ENCODE data around the gene UCHL1. TPM values are rescaled to one million over a fixed set of nuclear protein-coding genes. Genes with fewer than 3 reads are reported as not detected.

UCHL1 gene
- total and polyA plus RNA-seq, 8 donors: 2.7 to 198 (median 12.1) TPM

DNA sequence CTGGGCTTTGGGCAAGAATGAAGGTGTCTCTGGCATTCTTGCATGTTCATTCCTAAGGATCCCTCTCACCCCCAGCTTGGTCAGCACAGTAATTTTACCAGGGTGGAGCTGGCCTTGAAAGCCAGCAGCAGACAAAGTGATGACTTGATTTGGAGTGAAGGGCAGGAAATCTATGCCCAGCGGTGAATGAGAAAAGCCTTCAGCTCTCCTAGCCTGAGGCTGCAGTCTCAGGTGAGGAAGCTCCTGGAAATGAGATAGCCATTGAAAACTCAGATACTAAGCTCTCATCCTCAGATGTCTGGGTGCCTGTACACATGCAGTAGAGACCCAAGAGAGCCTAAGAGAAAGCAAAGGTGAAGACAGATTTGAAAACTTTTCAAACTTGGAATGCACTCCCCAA, 10.7 kb upstream of the UCHL1 start:
- TF ChIP-seq, protein P1, sequence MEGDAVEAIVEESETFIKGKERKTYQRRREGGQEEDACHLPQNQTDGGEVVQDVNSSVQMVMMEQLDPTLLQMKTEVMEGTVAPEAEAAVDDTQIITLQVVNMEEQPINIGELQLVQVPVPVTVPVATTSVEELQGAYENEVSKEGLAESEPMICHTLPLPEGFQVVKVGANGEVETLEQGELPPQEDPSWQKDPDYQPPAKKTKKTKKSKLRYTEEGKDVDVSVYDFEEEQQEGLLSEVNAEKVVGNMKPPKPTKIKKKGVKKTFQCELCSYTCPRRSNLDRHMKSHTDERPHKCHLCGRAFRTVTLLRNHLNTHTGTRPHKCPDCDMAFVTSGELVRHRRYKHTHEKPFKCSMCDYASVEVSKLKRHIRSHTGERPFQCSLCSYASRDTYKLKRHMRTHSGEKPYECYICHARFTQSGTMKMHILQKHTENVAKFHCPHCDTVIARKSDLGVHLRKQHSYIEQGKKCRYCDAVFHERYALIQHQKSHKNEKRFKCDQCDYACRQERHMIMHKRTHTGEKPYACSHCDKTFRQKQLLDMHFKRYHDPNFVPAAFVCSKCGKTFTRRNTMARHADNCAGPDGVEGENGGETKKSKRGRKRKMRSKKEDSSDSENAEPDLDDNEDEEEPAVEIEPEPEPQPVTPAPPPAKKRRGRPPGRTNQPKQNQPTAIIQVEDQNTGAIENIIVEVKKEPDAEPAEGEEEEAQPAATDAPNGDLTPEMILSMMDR (IDR thresholded peaks at IDR 0.05): no peak
- Histone ChIP-seq H3K27me3 (no peaks in the 10 kb centered on the region), H3K9me3 (no peaks in the 10 kb centered on the region), H3K27ac (no peak overlapping the region), H3K4me1 (no peaks in the 10 kb centered on the region), H3K36me3 (no peaks in the 10 kb centered on the region), H3K4me3 (no peak overlapping the region)
- FAIRE-seq: no peak
- no peak for DNase-seq
- 92 to 96% methylated on average over 1 of the region's 1 CpG for WGBS, 2 donors
- ATAC-seq: no peak
- intact Hi-C loops (cut with DNase I): no loop called here

DNA sequence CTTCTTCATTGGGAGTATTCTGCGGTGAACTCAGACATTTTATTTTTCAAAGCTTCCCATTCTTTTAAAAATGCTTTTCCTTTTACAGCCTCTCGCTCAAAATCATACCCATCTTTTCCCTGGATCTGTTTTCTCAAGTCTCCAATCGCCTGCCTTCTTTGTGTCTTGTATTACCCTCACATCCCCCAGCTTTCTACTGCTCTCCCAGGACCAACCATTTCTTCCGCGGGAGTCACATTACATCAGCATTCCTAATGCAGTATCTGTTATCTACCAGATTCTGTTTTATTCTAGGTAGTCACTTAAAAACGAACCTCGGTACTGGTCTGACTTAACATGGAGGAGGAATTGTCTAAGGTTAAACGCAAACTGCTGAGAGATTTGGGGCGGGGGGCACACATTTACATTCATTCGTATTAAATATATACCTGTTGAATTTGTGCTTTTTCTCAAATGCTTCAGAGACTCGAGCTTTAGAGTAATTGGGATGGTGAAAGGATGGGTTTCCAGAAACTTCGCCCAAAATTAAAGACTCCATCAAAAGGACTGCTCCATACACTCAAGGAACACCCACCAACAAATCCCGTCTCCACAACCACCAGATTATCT, 493 bp upstream of the UCHL1 start:
- ATAC-seq (no peak), DNase-seq (no peak), FAIRE-seq (no peak)
- H3K36me3 ChIP-seq: no peaks in the 10 kb centered on the region
- TF ChIP-seq, protein P1 (IDR thresholded peaks at IDR 0.05): no peak
- intact Hi-C loops (cut with DNase I): no loop called here
- H3K27me3 ChIP-seq: peaks cover 0 to 6% (median 1%) of the 10 kb centered on the region in 4 donors
- no peak overlapping the region for H3K27ac ChIP-seq
- peaks cover 0 to 10% (median 0%) of the 10 kb centered on the region in 3 donors for H3K4me1 ChIP-seq
- H3K4me3 ChIP-seq: peak overlapping the region in 1 of 4 donors; percentile 55
- no peaks in the 10 kb centered on the region for H3K9me3 ChIP-seq
- WGBS, 2 donors: 29 to 30% methylated on average over 13 of the region's 13 CpGs

DNA sequence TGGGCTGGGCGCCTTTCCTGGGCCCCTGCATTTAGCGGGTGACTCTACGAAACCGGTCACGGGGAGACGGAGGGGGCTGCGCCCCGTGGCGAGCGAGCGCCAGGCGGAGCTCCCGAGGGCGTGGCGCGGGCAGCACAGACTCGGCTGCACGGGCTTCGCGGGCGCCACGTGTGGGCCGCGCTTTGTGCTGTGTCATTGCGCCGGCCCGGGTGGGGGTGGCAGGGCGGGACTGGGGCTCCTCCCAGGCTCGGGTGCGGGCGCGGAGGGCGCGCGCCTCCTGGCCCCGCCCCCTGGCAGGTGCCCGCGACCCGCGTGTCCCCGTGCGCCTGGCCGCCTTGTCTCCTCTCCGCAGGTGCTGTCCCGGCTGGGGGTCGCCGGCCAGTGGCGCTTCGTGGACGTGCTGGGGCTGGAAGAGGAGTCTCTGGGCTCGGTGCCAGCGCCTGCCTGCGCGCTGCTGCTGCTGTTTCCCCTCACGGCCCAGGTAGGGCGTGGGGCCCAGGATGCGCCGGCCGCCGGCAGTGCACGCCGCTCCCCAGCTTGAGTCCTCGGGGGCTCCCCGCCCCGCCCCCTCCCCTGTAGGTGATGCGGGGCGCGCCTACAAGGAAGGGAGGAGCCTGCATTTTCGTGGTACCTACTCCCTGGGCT, 651 bp downstream of the UCHL1 start:
- Histone ChIP-seq H3K27me3 (peaks cover 0 to 6% (median 1%) of the 10 kb centered on the region in 4 donors), H3K4me3 (peak overlapping the region; percentile 5 to 55 (median 30)), H3K36me3 (no peaks in the 10 kb centered on the region), H3K4me1 (peaks cover 0 to 10% (median 0%) of the 10 kb centered on the region in 3 donors), H3K9me3 (no peaks in the 10 kb centered on the region), H3K27ac (no peak overlapping the region)
- ATAC-seq (peak; percentile 84 to 89 (median 87)), FAIRE-seq (no peak), DNase-seq (peak; percentile 28 to 86 (median 46))
- intact Hi-C loops (cut with DNase I): no loop called here
- whole genome bisulfite sequencing, 2 donors: 1 to 3% methylated on average over 41 to 68 of the region's 69 CpGs
- TF ChIP-seq, protein P1 (IDR thresholded peaks at IDR 0.05): no peak

DNA sequence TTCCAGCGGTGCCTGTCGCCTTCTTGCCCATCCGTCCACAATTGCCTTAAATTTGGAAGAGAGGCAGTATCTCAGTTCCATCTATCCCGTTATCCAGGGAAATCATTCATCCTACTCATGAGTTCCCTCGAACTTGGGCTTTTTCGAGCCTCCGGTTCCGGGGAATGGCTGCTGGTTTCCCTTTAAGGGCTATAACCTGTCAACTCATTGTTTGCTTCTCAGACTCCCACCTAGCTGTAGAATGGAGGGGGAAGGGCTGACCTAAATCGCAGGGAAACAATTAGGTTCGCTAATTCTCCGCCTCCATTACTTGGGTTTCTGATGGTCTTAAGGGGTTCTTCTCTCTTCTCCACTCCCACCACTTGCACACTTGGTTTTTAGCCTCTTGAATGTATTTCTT, 1.2 kb downstream of the UCHL1 start:
- Histone ChIP-seq H3K4me3 (peak overlapping the region in 3 of 4 donors; percentile 24 to 55 (median 36)), H3K4me1 (peaks cover 0 to 10% (median 0%) of the 10 kb centered on the region in 3 donors), H3K36me3 (no peaks in the 10 kb centered on the region), H3K27ac (no peak overlapping the region), H3K27me3 (peaks cover 0 to 6% (median 1%) of the 10 kb centered on the region in 4 donors), H3K9me3 (no peaks in the 10 kb centered on the region)
- no peak for FAIRE-seq
- TF ChIP-seq, protein P1 (IDR thresholded peaks at IDR 0.05): no peak
- no peak for ATAC-seq
- intact Hi-C loops (cut with DNase I): no loop called here
- DNase-seq: no peak
- WGBS, 2 donors: 34% methylated on average over 11 of the region's 11 CpGs

DNA sequence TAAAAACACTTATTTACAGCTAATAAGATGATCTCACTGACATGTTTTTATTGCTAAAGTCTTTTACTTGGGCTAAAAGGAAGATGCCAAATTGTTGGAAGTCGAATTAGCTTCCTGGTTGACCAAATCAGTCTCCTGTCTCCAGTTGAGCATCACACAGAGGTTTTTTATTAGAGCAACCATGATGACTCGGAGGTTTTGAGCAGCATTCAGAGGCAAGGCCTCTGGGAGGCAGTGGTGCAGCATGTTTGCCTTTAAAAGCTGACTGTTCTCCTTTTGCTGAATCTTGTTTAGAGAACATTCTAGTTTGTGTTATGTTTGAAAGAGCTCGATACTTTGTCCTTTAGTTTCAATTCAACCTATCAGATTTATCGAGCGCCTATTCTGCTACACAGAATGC, 2.1 kb downstream of the UCHL1 start:
- Histone ChIP-seq H3K36me3 (no peaks in the 10 kb centered on the region), H3K27ac (no peak overlapping the region), H3K4me3 (no peak overlapping the region), H3K9me3 (no peaks in the 10 kb centered on the region), H3K4me1 (peaks cover 0 to 10% (median 0%) of the 10 kb centered on the region in 3 donors), H3K27me3 (peaks cover 0 to 6% (median 1%) of the 10 kb centered on the region in 4 donors)
- no peak for FAIRE-seq
- TF ChIP-seq, protein P1 (IDR thresholded peaks at IDR 0.05): no peak
- DNase-seq: no peak
- WGBS, 2 donors: 60 to 63% methylated on average over 5 of the region's 5 CpGs
- intact Hi-C loops (cut with DNase I): no loop called here
- ATAC-seq: peak in 3 of 4 donors; percentile 49 to 61 (median 59)
